ENCODE results near the gene CDC25A.

DNA sequence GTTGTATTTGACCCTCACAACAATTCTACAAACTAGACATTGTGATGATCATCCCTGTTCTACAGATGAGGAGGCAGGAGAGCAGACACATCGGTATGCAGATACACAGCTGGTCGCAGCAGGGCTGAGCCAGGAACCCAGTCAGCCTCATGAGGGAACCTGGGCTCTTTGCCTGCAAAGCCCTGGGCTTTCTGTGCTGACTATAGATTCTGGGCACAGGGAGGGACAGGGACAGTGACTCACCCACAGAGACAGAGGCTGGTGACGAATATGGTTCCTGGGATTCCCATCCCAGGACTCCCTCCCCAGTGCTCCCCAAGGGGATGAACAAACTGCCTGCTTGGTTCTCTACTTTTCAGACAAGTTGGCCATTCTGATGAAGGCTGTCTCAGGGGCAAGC, 31.3 kb upstream of the CDC25A start:
- no peak for TF ChIP-seq SNRNP70 (optimal IDR thresholded peaks at IDR 0.05; ENCODE audit: low read depth, low read length)
- TF ChIP-seq TEAD2 (tag; IDR thresholded peaks at IDR 0.05): no peak
- no peak for TF ChIP-seq HDAC3 (IDR thresholded peaks at IDR 0.05; ENCODE audit: borderline replicate concordance, partially characterized antibody)
- no peak for TF ChIP-seq KAT7 (CRISPR knock-in tag; IDR thresholded peaks at IDR 0.05; ENCODE audit: borderline replicate concordance)
- no peak for TF ChIP-seq PTTG1 (tag; IDR thresholded peaks at IDR 0.05; ENCODE audit: low read depth)
